Endothelial cell of umbilical vein (primary cell): ENCODE results near the gene TMEM26. TPM values are rescaled to one million over a fixed set of nuclear protein-coding genes. Genes with fewer than 3 reads are reported as not detected.

Experiments
- BruUV-seq: library from RNA; stranded (reverse); fragments of 400-500 nt; replicated peaks from 2 replicates; lab custom pipeline; 2021; lab: Mats Ljungman, UMichigan
- CTCF ChIA-PET: fragments of 300-600, 350-600 bp; sonication (Branson Sonifier 250); formaldehyde crosslinking; loops from one replicate; lab custom pipeline; 2021; ENCODE audit warnings: antibody characterized with exemption, inconsistent platforms; lab: Charles Lee
- POLR2A ChIA-PET: fragments of 300-600, 350-600 bp; sonication (Branson Sonifier 250); formaldehyde crosslinking; loops from one replicate; lab custom pipeline; 2021; ENCODE audit warnings: antibody characterized with exemption, inconsistent platforms; lab: Charles Lee
- DNase-seq: peaks from one replicate; pipeline ENCODE4 v3.0.0-alpha.2; 2011; ENCODE audit warnings: low read depth, low spot score
- FAIRE-seq: peaks from 2 replicates; lab custom pipeline; 2011; peaks lifted over from hg19 to GRCh38; lab: Jason Lieb, UNC
- H2AFZ ChIP-seq: 2 replicates; pipeline ENCODE4 v1.6.0; 2012; ENCODE audit warnings: low read depth, low read length, control low read depth, inconsistent platforms
- H3K27ac ChIP-seq: 2 replicates; pipeline ENCODE4 v1.5.1; 2011; ENCODE audit warnings: low read depth, mild to moderate bottlenecking, control low read depth, low read length, moderate library complexity; ENCODE audit not compliant: insufficient read depth
- H3K27me3 ChIP-seq, 2 experiments: 2 replicates each; pipeline versions ENCODE4 v1.6.0 to v1.6.1; 2011; ENCODE audit warnings: low read length in 2 of 2, mixed read lengths in 1 of 2; ENCODE audit not compliant: control insufficient read depth in 2 of 2, insufficient read depth in 2 of 2
- H3K36me3 ChIP-seq, 2 experiments: 2 replicates in 1 of 2; 3 replicates in 1 of 2; pipeline ENCODE4 v1.5.1; 2011; ENCODE audit warnings: low read length in 2 of 2, mild to moderate bottlenecking in 1 of 2, moderate library complexity in 1 of 2; ENCODE audit not compliant: control insufficient read depth in 2 of 2, insufficient read depth in 2 of 2; ENCODE audit errors: extremely low read depth in 1 of 2
- H3K4me1 ChIP-seq: 3 replicates; pipeline ENCODE4 v1.5.1; 2011; ENCODE audit warnings: mild to moderate bottlenecking, low read length; ENCODE audit not compliant: control insufficient read depth, insufficient read depth; ENCODE audit errors: extremely low read depth
- H3K4me2 ChIP-seq: 2 replicates; pipeline ENCODE4 v1.6.1; 2011; ENCODE audit warnings: low read length, control low read depth, mixed read lengths; ENCODE audit not compliant: insufficient read depth
- H3K4me3 ChIP-seq, 3 experiments: fragments of 200-600 bp in 1 of 3; sonication (generic), shearing (Covaris generic) in 1 of 3; replicated peaks in 1 of 3; 2 replicates each; pipeline ENCODE4 v1.5.1; 2011 to 2016; ENCODE audit warnings: control low read depth in 3 of 3, low read length in 3 of 3, mild to moderate bottlenecking in 2 of 3, inconsistent platforms in 1 of 3, low read depth in 1 of 3, moderate library complexity in 1 of 3; ENCODE audit not compliant: insufficient read depth in 1 of 3
- H3K79me2 ChIP-seq: 2 replicates; pipeline ENCODE4 v1.6.0; 2012; ENCODE audit warnings: low read length, inconsistent platforms; ENCODE audit not compliant: control insufficient read depth, insufficient read depth
- H3K9ac ChIP-seq: replicated peaks from 2 replicates; pipeline ENCODE3; 2011; ENCODE audit warnings: low read length, control low read depth; ENCODE audit not compliant: insufficient read depth; ENCODE audit errors: extremely low read depth
- H3K9me1 ChIP-seq: replicated peaks from 3 replicates; pipeline ENCODE4 v1.6.0; 2011; ENCODE audit warnings: mild to moderate bottlenecking, low read length; ENCODE audit not compliant: control insufficient read depth, insufficient read depth; ENCODE audit errors: extremely low read depth
- H3K9me3 ChIP-seq: replicated peaks from 2 replicates; pipeline ENCODE4 v1.5.1; 2012; ENCODE audit warnings: low read length, inconsistent platforms; ENCODE audit not compliant: control insufficient read depth, insufficient read depth
- H4K20me1 ChIP-seq: replicated peaks from 2 replicates; pipeline ENCODE3; 2011; ENCODE audit warnings: mild to moderate bottlenecking, low read length; ENCODE audit not compliant: control insufficient read depth, insufficient read depth; ENCODE audit errors: extremely low read depth
- EZH2 ChIP-seq: IDR thresholded peaks from 2 replicates; pipeline ENCODE4 v1.6.1; 2012; ENCODE audit warnings: borderline replicate concordance, low read depth, mild to moderate bottlenecking, moderate library complexity, low read length, inconsistent platforms; ENCODE audit not compliant: severe bottlenecking
- FOS ChIP-seq: IDR thresholded peaks from 2 replicates; pipeline ENCODE4 v1.6.1; 2011; ENCODE audit warnings: mild to moderate bottlenecking, low read length, moderate library complexity, borderline replicate concordance; ENCODE audit not compliant: insufficient read depth
- GATA2 ChIP-seq: IDR thresholded peaks from 2 replicates; pipeline ENCODE4 v1.7.0; 2011; ENCODE audit warnings: low read depth, mild to moderate bottlenecking, moderate library complexity, mixed read lengths, low read length; ENCODE audit not compliant: insufficient read length, insufficient read depth
- JUN ChIP-seq: IDR thresholded peaks from 2 replicates; pipeline ENCODE4 v1.6.1; 2011; ENCODE audit warnings: borderline replicate concordance, low read depth; ENCODE audit not compliant: insufficient read length, insufficient read depth
- MYC ChIP-seq: IDR thresholded peaks from one replicate; pipeline ENCODE4 v1.6.1; 2011; ENCODE audit warnings: mild to moderate bottlenecking, low read depth, low read length
- POLR2A ChIP-seq: IDR thresholded peaks from 2 replicates; pipeline ENCODE4 v1.6.1; 2012; ENCODE audit warnings: low read depth, mild to moderate bottlenecking, control low read depth, low read length
- POLR2AphosphoS5 ChIP-seq: IDR thresholded peaks from 2 replicates; pipeline ENCODE4 v1.6.1; 2012; ENCODE audit warnings: low read depth, mild to moderate bottlenecking, control low read depth, low read length, moderate library complexity; ENCODE audit not compliant: insufficient read depth
- dilution Hi-C: fragments of 300-500 bp; cut with MboI; formaldehyde crosslinking; loops from one replicate; pipeline ENCODE4 v1.15.0; 2019; ENCODE audit warnings: low sequenced_read_pairs; ENCODE audit not compliant: extremely low pct_ligation_motif_present
- intact Hi-C: fragments of 100-400 bp; cut with micrococcal nuclease; formaldehyde crosslinking; loops from one replicate; pipeline ENCODE4 v1.10.0; 2022
- polyA plus RNA-seq, 4 experiments: library from polyadenylated mRNA; depleted of rRNA in 3 of 4; stranded (reverse) in 3 of 4; unstranded in 1 of 4; fragments of >200 nt; gene quantifications; 2 replicates each; pipeline versions ENCODE4 v1.2.1 to v1.2.3, GENCODE V29; 2011 to 2012; ENCODE audit warnings: missing spikeins in 1 of 4
- total RNA-seq: library from RNA; stranded (reverse); gene quantifications from 2 replicates; pipeline ENCODE4 v1.2.3, GENCODE V29; 2021
- TF ChIP-seq, protein P1 (sequence below), 2 donors: IDR thresholded peaks; 1 replicate in 1 of 2; 2 replicates in 1 of 2; pipeline ENCODE4 v1.5.1; 2011; ENCODE audit warnings: low read length in 2 of 2, mild to moderate bottlenecking in 2 of 2, moderate library complexity in 2 of 2, control low read depth in 1 of 2, inconsistent platforms in 1 of 2, low read depth in 1 of 2; ENCODE audit not compliant: insufficient read depth in 1 of 2; ENCODE audit errors: extremely low read depth in 1 of 2
- TF ChIP-seq, protein P2 (sequence below): IDR thresholded peaks from 2 replicates; pipeline ENCODE4 v1.6.1; 2011; ENCODE audit not compliant: insufficient read depth, insufficient read length

The TMEM26 gene
- total and polyA plus RNA-seq, 2 donors (not counting 3 experiments of a cell fraction or from before 2014, with no cell fraction given): 0.07 to 0.27 TPM

DNA sequence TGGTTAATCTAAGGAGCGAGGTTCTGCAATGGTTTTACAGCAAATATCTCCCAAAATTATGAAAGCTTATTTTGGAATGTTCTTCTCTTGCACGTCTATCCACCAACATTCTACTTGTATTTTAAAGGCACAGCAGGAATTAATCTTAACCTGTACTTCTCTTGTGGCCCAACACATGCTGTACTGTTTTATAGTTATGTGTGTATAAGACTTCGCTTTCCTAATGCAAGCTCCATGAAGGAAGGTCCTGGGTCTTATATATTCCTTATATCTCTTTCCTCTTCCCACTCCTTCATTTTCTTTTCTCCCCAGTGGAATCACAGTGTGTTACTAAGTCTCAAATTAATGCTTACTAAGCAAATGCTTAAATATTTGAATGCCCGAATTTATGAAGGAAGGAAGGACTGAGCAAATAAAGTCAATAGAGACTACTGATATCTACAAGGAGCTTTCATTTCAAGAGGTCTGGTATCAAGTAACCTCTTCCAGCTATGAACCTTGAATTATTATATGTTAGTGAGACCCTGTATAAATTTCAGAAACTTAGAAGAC is 14.0 kb downstream of the TMEM26 start:
- POLR2A ChIA-PET: no interaction called here
- no peak for FAIRE-seq

More for the DNA sequence above, 14.0 kb downstream of the TMEM26 start:
- Histone ChIP-seq H3K36me3 (no peaks in the 10 kb centered on the region), H3K27ac (no peak overlapping the region), H3K27me3 (no peaks in the 10 kb centered on the region), H3K9me1 (no peaks in the 10 kb centered on the region), H3K4me3 (no peak overlapping the region), H3K9me3 (no peaks in the 10 kb centered on the region), H3K9ac (no peak overlapping the region), H3K4me1 (peaks cover 16% of the 10 kb centered on the region), H2AFZ (no peak overlapping the region), H3K4me2 (no peak overlapping the region), H3K79me2 (no peaks in the 10 kb centered on the region), H4K20me1 (no peaks in the 10 kb centered on the region)
- no peak for DNase-seq
- dilution Hi-C loops (no loop called here), intact Hi-C loops (no loop called here)
- TF ChIP-seq POLR2AphosphoS5 (no peak), FOS (no peak), POLR2A (no peak), EZH2 (no peak), MYC (no peak), GATA2 (no peak), JUN (no peak)
- TF ChIP-seq, protein P1, sequence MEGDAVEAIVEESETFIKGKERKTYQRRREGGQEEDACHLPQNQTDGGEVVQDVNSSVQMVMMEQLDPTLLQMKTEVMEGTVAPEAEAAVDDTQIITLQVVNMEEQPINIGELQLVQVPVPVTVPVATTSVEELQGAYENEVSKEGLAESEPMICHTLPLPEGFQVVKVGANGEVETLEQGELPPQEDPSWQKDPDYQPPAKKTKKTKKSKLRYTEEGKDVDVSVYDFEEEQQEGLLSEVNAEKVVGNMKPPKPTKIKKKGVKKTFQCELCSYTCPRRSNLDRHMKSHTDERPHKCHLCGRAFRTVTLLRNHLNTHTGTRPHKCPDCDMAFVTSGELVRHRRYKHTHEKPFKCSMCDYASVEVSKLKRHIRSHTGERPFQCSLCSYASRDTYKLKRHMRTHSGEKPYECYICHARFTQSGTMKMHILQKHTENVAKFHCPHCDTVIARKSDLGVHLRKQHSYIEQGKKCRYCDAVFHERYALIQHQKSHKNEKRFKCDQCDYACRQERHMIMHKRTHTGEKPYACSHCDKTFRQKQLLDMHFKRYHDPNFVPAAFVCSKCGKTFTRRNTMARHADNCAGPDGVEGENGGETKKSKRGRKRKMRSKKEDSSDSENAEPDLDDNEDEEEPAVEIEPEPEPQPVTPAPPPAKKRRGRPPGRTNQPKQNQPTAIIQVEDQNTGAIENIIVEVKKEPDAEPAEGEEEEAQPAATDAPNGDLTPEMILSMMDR (IDR thresholded peaks at IDR 0.05; ENCODE audit: extremely low read depth in 1 of 2, insufficient read depth in 1 of 2, low read depth in 1 of 2, low read length in 2 of 2): no peak
- TF ChIP-seq, protein P2, sequence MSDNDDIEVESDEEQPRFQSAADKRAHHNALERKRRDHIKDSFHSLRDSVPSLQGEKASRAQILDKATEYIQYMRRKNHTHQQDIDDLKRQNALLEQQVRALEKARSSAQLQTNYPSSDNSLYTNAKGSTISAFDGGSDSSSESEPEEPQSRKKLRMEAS: no peak
- CTCF ChIA-PET: interaction anchor here (1.6 kb wide), 1 partner anchor 11 kb away, joined by 4 read pairs; no protein-coding TSS in a partner anchor
- BruUV-seq: no TSS peak
